ENCODE data around the gene HRH4.

Gene HRH4

GRCh38 chr18:24460388-24460787 lies at the start of gene HRH4:
HRH4 (plus strand) TSS chr18:24460637; CDS start chr18:24460729, 92 bp downstream.
- DNase-seq: no peak

- no peak for DNase-seq
Measured at GRCh38 chr18:24413148-24413547, 47.3 kb upstream of the HRH4 start.

- DNase-seq: no peak
Measured at GRCh38 chr18:24414349-24415003, 46.0 kb upstream of the HRH4 start.

- DNase-seq: no peak
Measured at GRCh38 chr18:24417480-24417879, 43.0 kb upstream of the HRH4 start.

GRCh38 chr18:24420551-24420950 lies 39.9 kb upstream of the HRH4 start:
- DNase-seq: no peak

- DNase-seq: no peak
Measured at GRCh38 chr18:24421831-24422230, 38.6 kb upstream of the HRH4 start.

- DNase-seq: no peak
Measured at GRCh38 chr18:24426073-24426397, 34.4 kb upstream of the HRH4 start.

GRCh38 chr18:24426398-24427294 lies 33.8 kb upstream of the HRH4 start, which contains the start of gene IMPACT:
IMPACT (plus strand) TSS chr18:24426670; CDS start chr18:24426757, 87 bp downstream.
- peak; percentile 91 for DNase-seq

- DNase-seq: no peak
Measured at GRCh38 chr18:24427484-24427883, 33.0 kb upstream of the HRH4 start.

- no peak for DNase-seq
Measured at GRCh38 chr18:24428709-24429108, 31.7 kb upstream of the HRH4 start.

GRCh38 chr18:24429188-24429587 lies 31.2 kb upstream of the HRH4 start:
- DNase-seq: no peak

- no peak for DNase-seq
Measured at GRCh38 chr18:24432618-24433017, 27.8 kb upstream of the HRH4 start.

- DNase-seq: no peak
Measured at GRCh38 chr18:24436939-24437338, 23.5 kb upstream of the HRH4 start.

GRCh38 chr18:24443870-24444269 lies 16.6 kb upstream of the HRH4 start:
- no peak for DNase-seq

- DNase-seq: no peak
Measured at GRCh38 chr18:24446453-24446852, 14.0 kb upstream of the HRH4 start.

GRCh38 chr18:24446953-24447538 lies 13.4 kb upstream of the HRH4 start:
- no peak for DNase-seq

GRCh38 chr18:24447961-24448360 lies 12.5 kb upstream of the HRH4 start:
- DNase-seq: no peak

GRCh38 chr18:24456549-24456948 lies 3.9 kb upstream of the HRH4 start:
- DNase-seq: no peak

- DNase-seq: no peak
Measured at GRCh38 chr18:24459772-24460171, 665 bp upstream of the HRH4 start.

- no peak for DNase-seq
Measured at GRCh38 chr18:24461996-24462395, 1.6 kb downstream of the HRH4 start.

GRCh38 chr18:24462838-24463775 lies 2.7 kb downstream of the HRH4 start:
- no peak for DNase-seq

GRCh38 chr18:24465486-24465885 lies 5.0 kb downstream of the HRH4 start:
- DNase-seq: no peak

- no peak for DNase-seq
Measured at GRCh38 chr18:24466771-24467170, 6.3 kb downstream of the HRH4 start.

All from left hindlimb (tissue), 1 donor.